ENCODE measurements around the gene TAS2R8. TPM values are rescaled to one million over a fixed set of nuclear protein-coding genes. Genes with fewer than 3 reads are reported as not detected.

Gene TAS2R8
- total RNA-seq, 4 donors from 2014 or later: not detected

DNA sequence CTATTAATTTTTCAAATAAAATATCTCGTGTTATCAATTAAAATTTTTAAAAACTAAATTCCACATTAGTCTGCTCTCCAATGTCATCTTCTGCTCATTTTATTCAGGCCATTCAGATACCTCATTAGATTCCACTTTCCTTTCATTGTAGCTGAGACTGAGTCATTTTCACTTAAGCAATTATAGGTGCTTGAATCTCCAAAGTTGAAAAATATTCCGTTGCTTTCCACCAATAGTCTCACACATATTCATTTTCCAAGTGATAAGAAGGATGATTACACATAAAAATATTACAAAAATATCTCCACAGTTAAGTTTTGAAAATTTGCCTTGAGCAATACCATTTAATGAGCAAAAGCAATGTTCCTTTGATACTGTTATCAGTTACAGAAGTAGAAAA is 47.4 kb downstream of the TAS2R8 start:
- TF ChIP-seq, protein P1, sequence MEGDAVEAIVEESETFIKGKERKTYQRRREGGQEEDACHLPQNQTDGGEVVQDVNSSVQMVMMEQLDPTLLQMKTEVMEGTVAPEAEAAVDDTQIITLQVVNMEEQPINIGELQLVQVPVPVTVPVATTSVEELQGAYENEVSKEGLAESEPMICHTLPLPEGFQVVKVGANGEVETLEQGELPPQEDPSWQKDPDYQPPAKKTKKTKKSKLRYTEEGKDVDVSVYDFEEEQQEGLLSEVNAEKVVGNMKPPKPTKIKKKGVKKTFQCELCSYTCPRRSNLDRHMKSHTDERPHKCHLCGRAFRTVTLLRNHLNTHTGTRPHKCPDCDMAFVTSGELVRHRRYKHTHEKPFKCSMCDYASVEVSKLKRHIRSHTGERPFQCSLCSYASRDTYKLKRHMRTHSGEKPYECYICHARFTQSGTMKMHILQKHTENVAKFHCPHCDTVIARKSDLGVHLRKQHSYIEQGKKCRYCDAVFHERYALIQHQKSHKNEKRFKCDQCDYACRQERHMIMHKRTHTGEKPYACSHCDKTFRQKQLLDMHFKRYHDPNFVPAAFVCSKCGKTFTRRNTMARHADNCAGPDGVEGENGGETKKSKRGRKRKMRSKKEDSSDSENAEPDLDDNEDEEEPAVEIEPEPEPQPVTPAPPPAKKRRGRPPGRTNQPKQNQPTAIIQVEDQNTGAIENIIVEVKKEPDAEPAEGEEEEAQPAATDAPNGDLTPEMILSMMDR (IDR thresholded peaks at IDR 0.05): no peak
- TF ChIP-seq POLR2A (IDR thresholded peaks at IDR 0.05): no peak
- peaks cover 0 to 18% (median 0%) of the 10 kb centered on the region in 4 donors for H3K27me3 ChIP-seq
- H3K9me3 ChIP-seq: peaks cover 5 to 15% (median 13%) of the 10 kb centered on the region in 3 donors
- no peaks in the 10 kb centered on the region for H3K36me3 ChIP-seq
- no peaks in the 10 kb centered on the region for H3K4me1 ChIP-seq
- no peak overlapping the region for H3K27ac ChIP-seq
- WGBS, 2 donors: 29 to 39% methylated on average over 2 of the region's 2 CpGs
- intact Hi-C loops (cut with DNase I): loop anchor here (10.0 kb wide), 1 partner anchor 85 kb away; the partner anchor contains the start of gene STYK1
- no peak overlapping the region for H3K4me3 ChIP-seq
- no peak for DNase-seq

DNA sequence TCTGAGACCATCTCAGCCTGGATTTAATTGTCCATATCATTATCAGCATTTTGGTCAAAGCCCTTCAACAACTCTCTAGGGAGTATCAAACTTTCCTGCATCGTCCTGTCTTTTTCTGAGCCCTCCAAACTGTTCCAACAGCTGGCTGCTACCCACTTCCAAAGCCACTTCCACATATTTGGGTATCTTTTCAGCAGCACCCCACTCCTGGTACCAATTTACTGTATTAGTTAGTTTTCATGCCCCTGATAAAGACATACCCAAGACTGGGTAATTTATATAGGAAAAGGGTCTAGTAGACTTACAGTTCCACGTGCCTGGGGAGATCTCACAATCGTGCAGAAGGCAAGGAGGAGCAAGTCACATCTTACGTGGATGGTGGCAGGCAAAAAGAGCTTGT is 50.9 kb downstream of the TAS2R8 start:
- WGBS, 2 donors: 77 to 83% methylated on average over 4 of the region's 4 CpGs
- intact Hi-C loops (cut with DNase I): loop anchor here (10.0 kb wide), 1 partner anchor 81 kb away; the partner anchor contains the start of gene STYK1

More for the DNA sequence above, 50.9 kb downstream of the TAS2R8 start:
- H3K27me3 ChIP-seq: peaks cover 0 to 7% (median 0%) of the 10 kb centered on the region in 4 donors
- no peak overlapping the region for H3K27ac ChIP-seq
- no peak for DNase-seq
- no peaks in the 10 kb centered on the region for H3K4me1 ChIP-seq
- no peaks in the 10 kb centered on the region for H3K36me3 ChIP-seq
- peaks cover 5 to 15% (median 13%) of the 10 kb centered on the region in 3 donors for H3K9me3 ChIP-seq
- TF ChIP-seq, protein P1 (IDR thresholded peaks at IDR 0.05): no peak
- TF ChIP-seq POLR2A (IDR thresholded peaks at IDR 0.05): no peak
- no peak overlapping the region for H3K4me3 ChIP-seq

Small RNAs within 50 kb of the gene (small RNA-seq; reads per million reads assigned to genes)
- 0 to 0.09 (median 0) reads per million in 4 donors for gene PRR4

Other genes with a start within 250 kb of the TAS2R8 start
- 10 to 100 TPM in 2 of 4 donors, 1 to 10 TPM in 2; 5.4 to 25.1 (median 9.8) TPM for gene MAGOHB, start 193.7 kb downstream of the TAS2R8 start, total RNA-seq
- gene STYK1, start 133.2 kb downstream of the TAS2R8 start, total RNA-seq: 10 to 100 TPM in 1 of 4 donors, 1 to 10 TPM in 3; 3.4 to 11.7 (median 8.2) TPM
- gene YBX3, start 84.0 kb downstream of the TAS2R8 start, total RNA-seq: 100 to 1,000 TPM; 318 to 484 (median 370) TPM
- gene TAS2R7, start 4.7 kb downstream of the TAS2R8 start, total RNA-seq: under 1 TPM in 1 of 4 donors, not detected in 3; 0.40 TPM
- gene TAS2R9, start 2.9 kb upstream of the TAS2R8 start, total RNA-seq: under 1 TPM in 1 of 4 donors, not detected in 3; 0.66 TPM
- under 1 TPM in 2 of 4 donors, not detected in 2; 0.26 to 0.38 TPM for gene TAS2R10, start 19.1 kb upstream of the TAS2R8 start, total RNA-seq
- gene PRR4, start 42.2 kb upstream of the TAS2R8 start, total RNA-seq: 100 to 1,000 TPM in 1 of 4 donors, 1 to 10 TPM in 1, under 1 TPM in 1, not detected in 1; 0.76 to 159 (median 1.4) TPM
- 10 to 100 TPM in 3 of 4 donors, 1 to 10 TPM in 1; 5.3 to 38.5 (median 11.6) TPM for gene PRH1, start 77.0 kb upstream of the TAS2R8 start, total RNA-seq
- gene TAS2R13, start 102.3 kb upstream of the TAS2R8 start, total RNA-seq: 1 to 10 TPM in 1 of 4 donors, under 1 TPM in 1, not detected in 2; 0.88 to 2.3 TPM
- 1 to 10 TPM in 1 of 4 donors, under 1 TPM in 1, not detected in 2; 0.68 to 7.0 TPM for gene PRH2, start 122.0 kb upstream of the TAS2R8 start, total RNA-seq
- 1 to 10 TPM in 3 of 4 donors, under 1 TPM in 1; 0.80 to 3.2 (median 1.7) TPM for gene TAS2R14, start 132.0 kb upstream of the TAS2R8 start, total RNA-seq
- 1 to 10 TPM in 2 of 4 donors, not detected in 2; 2.0 to 2.3 TPM for gene TAS2R50, start 179.6 kb upstream of the TAS2R8 start, total RNA-seq
- 1 to 10 TPM in 2 of 4 donors, not detected in 2; 1.2 to 2.3 TPM for gene TAS2R20, start 191.0 kb upstream of the TAS2R8 start, total RNA-seq
- gene TAS2R19, start 215.3 kb upstream of the TAS2R8 start, total RNA-seq: 1 to 10 TPM in 3 of 4 donors, under 1 TPM in 1; 0.29 to 5.9 (median 2.1) TPM
- 1 to 10 TPM in 3 of 4 donors, not detected in 1; 1.7 to 6.5 (median 2.8) TPM for gene TAS2R31, start 224.1 kb upstream of the TAS2R8 start, total RNA-seq

All from esophagus squamous epithelium (tissue), 5 donors.